Measurements from ENCODE around the gene GYPB.

DNA sequence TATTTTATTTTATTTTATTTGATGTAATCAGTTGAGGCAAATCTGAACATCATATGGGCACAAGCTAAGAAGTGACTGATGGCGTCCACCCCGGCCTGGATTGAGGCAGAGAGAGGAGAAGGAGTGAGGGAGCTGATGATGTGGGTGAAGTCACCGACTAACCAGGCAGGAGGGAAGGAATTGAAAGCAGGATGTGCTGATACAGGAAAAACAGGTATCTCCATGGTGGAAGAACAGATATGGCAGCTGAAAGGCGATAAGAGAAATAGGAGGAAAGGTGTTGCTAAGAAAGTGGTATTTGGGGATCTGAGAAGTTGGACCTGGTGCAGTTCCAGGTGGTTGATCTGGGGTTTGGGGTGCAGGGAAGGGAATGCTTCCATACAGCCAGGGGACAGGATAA lies 37.6 kb upstream of the GYPB start:
- TF ChIP-seq SIN3A (IDR thresholded peaks at IDR 0.05; ENCODE audit: borderline replicate concordance, low read depth, low read length), result no peak
- TF ChIP-seq, protein P1, sequence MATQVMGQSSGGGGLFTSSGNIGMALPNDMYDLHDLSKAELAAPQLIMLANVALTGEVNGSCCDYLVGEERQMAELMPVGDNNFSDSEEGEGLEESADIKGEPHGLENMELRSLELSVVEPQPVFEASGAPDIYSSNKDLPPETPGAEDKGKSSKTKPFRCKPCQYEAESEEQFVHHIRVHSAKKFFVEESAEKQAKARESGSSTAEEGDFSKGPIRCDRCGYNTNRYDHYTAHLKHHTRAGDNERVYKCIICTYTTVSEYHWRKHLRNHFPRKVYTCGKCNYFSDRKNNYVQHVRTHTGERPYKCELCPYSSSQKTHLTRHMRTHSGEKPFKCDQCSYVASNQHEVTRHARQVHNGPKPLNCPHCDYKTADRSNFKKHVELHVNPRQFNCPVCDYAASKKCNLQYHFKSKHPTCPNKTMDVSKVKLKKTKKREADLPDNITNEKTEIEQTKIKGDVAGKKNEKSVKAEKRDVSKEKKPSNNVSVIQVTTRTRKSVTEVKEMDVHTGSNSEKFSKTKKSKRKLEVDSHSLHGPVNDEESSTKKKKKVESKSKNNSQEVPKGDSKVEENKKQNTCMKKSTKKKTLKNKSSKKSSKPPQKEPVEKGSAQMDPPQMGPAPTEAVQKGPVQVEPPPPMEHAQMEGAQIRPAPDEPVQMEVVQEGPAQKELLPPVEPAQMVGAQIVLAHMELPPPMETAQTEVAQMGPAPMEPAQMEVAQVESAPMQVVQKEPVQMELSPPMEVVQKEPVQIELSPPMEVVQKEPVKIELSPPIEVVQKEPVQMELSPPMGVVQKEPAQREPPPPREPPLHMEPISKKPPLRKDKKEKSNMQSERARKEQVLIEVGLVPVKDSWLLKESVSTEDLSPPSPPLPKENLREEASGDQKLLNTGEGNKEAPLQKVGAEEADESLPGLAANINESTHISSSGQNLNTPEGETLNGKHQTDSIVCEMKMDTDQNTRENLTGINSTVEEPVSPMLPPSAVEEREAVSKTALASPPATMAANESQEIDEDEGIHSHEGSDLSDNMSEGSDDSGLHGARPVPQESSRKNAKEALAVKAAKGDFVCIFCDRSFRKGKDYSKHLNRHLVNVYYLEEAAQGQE (IDR thresholded peaks at IDR 0.05; ENCODE audit: low read depth, low read length), result no peak
- no peak for TF ChIP-seq RXRA (IDR thresholded peaks at IDR 0.05; ENCODE audit: borderline replicate concordance, low read depth)
- no peak for TF ChIP-seq POLR2AphosphoS5 (IDR thresholded peaks at IDR 0.05; ENCODE audit: low read depth, low read length)
- TF ChIP-seq, protein P2, sequence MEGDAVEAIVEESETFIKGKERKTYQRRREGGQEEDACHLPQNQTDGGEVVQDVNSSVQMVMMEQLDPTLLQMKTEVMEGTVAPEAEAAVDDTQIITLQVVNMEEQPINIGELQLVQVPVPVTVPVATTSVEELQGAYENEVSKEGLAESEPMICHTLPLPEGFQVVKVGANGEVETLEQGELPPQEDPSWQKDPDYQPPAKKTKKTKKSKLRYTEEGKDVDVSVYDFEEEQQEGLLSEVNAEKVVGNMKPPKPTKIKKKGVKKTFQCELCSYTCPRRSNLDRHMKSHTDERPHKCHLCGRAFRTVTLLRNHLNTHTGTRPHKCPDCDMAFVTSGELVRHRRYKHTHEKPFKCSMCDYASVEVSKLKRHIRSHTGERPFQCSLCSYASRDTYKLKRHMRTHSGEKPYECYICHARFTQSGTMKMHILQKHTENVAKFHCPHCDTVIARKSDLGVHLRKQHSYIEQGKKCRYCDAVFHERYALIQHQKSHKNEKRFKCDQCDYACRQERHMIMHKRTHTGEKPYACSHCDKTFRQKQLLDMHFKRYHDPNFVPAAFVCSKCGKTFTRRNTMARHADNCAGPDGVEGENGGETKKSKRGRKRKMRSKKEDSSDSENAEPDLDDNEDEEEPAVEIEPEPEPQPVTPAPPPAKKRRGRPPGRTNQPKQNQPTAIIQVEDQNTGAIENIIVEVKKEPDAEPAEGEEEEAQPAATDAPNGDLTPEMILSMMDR (IDR thresholded peaks at IDR 0.05), result no peak
- no peak for TF ChIP-seq EP300 (IDR thresholded peaks at IDR 0.05; ENCODE audit: borderline replicate concordance in 1 of 2, low read depth in 1 of 2, low read length in 1 of 2)
- no peak for TF ChIP-seq EZH2phosphoT487 (IDR thresholded peaks at IDR 0.05; ENCODE audit: borderline replicate concordance, low read depth)
- no peak for TF ChIP-seq GATA2 (CRISPR knock-in tag; IDR thresholded peaks at IDR 0.05)
- TF ChIP-seq FOXM1 (IDR thresholded peaks at IDR 0.05; ENCODE audit: low read depth), result no peak
- no peak for TF ChIP-seq CHD2 (IDR thresholded peaks at IDR 0.05; ENCODE audit: low read length, partially characterized antibody)
- no peak for TF ChIP-seq RAD21 (IDR thresholded peaks at IDR 0.05; ENCODE audit: low read length)
- no peak for TF ChIP-seq TCF12 (IDR thresholded peaks at IDR 0.05)
- TF ChIP-seq, protein P3, sequence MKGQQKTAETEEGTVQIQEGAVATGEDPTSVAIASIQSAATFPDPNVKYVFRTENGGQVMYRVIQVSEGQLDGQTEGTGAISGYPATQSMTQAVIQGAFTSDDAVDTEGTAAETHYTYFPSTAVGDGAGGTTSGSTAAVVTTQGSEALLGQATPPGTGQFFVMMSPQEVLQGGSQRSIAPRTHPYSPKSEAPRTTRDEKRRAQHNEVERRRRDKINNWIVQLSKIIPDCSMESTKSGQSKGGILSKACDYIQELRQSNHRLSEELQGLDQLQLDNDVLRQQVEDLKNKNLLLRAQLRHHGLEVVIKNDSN (IDR thresholded peaks at IDR 0.05; ENCODE audit: borderline replicate concordance, low read depth), result no peak

Data from SK-N-SH (cell line).